GM12878 (cell line): ENCODE measurements around the gene FMNL3.

Experiments
- CEBPB ChIP-seq, 2 experiments: fragments of 150-350 bp in 1 of 2; IDR thresholded peaks; 2 replicates each; pipeline ENCODE4 v1.6.1; 2012 to 2014; ENCODE audit warnings: low read depth in 2 of 2, low read length in 2 of 2, borderline replicate concordance in 1 of 2, inconsistent platforms in 1 of 2
- FOXM1 ChIP-seq: IDR thresholded peaks from 2 replicates; pipeline ENCODE4 v1.6.1; 2012; ENCODE audit warnings: low read depth, mild to moderate bottlenecking, inconsistent platforms, low read length, moderate library complexity
- POLR2AphosphoS5 ChIP-seq: IDR thresholded peaks from 2 replicates; pipeline ENCODE4 v1.6.1; 2011; ENCODE audit warnings: mild to moderate bottlenecking, low read length, inconsistent platforms
- RAD51 ChIP-seq: fragments of 450-650 bp; IDR thresholded peaks from 2 replicates; pipeline ENCODE4 v1.6.1; 2016; ENCODE audit warnings: moderate library complexity, mild to moderate bottlenecking, inconsistent platforms
- TF ChIP-seq, protein P1 (sequence below), 3 experiments: IDR thresholded peaks in 2 of 3; conservative IDR thresholded peaks in 1 of 3; 2 replicates each; pipeline ENCODE4 v1.5.1; 2011; ENCODE audit warnings: low read depth in 3 of 3, low read length in 3 of 3, mild to moderate bottlenecking in 3 of 3, control low read depth in 2 of 3, moderate library complexity in 2 of 3, inconsistent platforms in 1 of 3, mixed read lengths in 1 of 3; ENCODE audit not compliant: control insufficient read depth in 2 of 3, insufficient read depth in 1 of 3; ENCODE audit errors: extremely low read depth in 1 of 3
- TF ChIP-seq, protein P2 (sequence below): IDR thresholded peaks from 2 replicates; pipeline ENCODE4 v1.6.1; 2012; ENCODE audit warnings: mild to moderate bottlenecking, low read depth, low read length

DNA sequence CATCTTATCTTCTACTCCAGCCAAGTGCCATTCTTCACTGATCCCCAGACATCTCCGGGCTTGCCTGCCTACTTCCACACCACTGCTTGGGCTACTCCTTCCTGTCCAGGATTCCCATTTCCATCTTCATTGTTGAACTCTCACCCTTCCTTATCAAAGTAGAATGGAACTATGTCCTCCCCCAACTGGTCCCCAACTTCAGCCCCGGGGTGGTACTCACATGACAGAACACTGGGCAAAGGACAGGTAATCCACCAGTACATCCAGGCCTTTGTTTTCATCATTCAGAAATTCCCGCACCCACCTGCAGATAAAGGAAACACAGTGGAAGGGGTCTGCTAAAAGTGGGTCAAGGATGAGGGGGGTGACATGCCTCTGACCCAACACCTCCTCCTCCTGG is 45.5 kb downstream of the FMNL3 start:
- TF ChIP-seq FOXM1, result no peak
- TF ChIP-seq, protein P1, sequence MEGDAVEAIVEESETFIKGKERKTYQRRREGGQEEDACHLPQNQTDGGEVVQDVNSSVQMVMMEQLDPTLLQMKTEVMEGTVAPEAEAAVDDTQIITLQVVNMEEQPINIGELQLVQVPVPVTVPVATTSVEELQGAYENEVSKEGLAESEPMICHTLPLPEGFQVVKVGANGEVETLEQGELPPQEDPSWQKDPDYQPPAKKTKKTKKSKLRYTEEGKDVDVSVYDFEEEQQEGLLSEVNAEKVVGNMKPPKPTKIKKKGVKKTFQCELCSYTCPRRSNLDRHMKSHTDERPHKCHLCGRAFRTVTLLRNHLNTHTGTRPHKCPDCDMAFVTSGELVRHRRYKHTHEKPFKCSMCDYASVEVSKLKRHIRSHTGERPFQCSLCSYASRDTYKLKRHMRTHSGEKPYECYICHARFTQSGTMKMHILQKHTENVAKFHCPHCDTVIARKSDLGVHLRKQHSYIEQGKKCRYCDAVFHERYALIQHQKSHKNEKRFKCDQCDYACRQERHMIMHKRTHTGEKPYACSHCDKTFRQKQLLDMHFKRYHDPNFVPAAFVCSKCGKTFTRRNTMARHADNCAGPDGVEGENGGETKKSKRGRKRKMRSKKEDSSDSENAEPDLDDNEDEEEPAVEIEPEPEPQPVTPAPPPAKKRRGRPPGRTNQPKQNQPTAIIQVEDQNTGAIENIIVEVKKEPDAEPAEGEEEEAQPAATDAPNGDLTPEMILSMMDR (IDR thresholded peaks at IDR 0.05 in 2 of 3, conservative IDR thresholded peaks at IDR 0.05 in 1 of 3; ENCODE audit: control insufficient read depth in 2 of 3, extremely low read depth in 1 of 3, insufficient read depth in 1 of 3, low read depth in 3 of 3, low read length in 3 of 3), result no peak
- no peak for TF ChIP-seq POLR2AphosphoS5
- no peak for TF ChIP-seq RAD51
- TF ChIP-seq CEBPB (IDR thresholded peaks at IDR 0.05; ENCODE audit: borderline replicate concordance in 1 of 2, low read depth in 2 of 2, low read length in 2 of 2), result no peak
- TF ChIP-seq, protein P2, sequence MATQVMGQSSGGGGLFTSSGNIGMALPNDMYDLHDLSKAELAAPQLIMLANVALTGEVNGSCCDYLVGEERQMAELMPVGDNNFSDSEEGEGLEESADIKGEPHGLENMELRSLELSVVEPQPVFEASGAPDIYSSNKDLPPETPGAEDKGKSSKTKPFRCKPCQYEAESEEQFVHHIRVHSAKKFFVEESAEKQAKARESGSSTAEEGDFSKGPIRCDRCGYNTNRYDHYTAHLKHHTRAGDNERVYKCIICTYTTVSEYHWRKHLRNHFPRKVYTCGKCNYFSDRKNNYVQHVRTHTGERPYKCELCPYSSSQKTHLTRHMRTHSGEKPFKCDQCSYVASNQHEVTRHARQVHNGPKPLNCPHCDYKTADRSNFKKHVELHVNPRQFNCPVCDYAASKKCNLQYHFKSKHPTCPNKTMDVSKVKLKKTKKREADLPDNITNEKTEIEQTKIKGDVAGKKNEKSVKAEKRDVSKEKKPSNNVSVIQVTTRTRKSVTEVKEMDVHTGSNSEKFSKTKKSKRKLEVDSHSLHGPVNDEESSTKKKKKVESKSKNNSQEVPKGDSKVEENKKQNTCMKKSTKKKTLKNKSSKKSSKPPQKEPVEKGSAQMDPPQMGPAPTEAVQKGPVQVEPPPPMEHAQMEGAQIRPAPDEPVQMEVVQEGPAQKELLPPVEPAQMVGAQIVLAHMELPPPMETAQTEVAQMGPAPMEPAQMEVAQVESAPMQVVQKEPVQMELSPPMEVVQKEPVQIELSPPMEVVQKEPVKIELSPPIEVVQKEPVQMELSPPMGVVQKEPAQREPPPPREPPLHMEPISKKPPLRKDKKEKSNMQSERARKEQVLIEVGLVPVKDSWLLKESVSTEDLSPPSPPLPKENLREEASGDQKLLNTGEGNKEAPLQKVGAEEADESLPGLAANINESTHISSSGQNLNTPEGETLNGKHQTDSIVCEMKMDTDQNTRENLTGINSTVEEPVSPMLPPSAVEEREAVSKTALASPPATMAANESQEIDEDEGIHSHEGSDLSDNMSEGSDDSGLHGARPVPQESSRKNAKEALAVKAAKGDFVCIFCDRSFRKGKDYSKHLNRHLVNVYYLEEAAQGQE, result no peak
